ENCODE data around the gene CCDC78. TPM values are rescaled to one million over a fixed set of nuclear protein-coding genes. Genes with fewer than 3 reads are reported as not detected.

Gene CCDC78
- polyA plus RNA-seq, 1 donor from 2014 or later = 10.7 TPM

GRCh38 chr16:718389-718788, 7.9 kb downstream of the CCDC78 start:
- no peak overlapping the region for H3K4me3 ChIP-seq (ENCODE audit: low read length)
- TF ChIP-seq EP300 (conservative IDR thresholded peaks at IDR 0.05; ENCODE audit: poor library complexity, severe bottlenecking) (no peak), RAD21 (conservative IDR thresholded peaks at IDR 0.05) (no peak), CTCF (IDR thresholded peaks at IDR 0.05; ENCODE audit: poor library complexity, severe bottlenecking) (no peak), POLR2AphosphoS5 (IDR thresholded peaks at IDR 0.05) (no peak), EZH2 (IDR thresholded peaks at IDR 0.05; ENCODE audit: borderline replicate concordance, insufficient read depth, low read length, poor library complexity, severe bottlenecking) (no peak), SMC3 (conservative IDR thresholded peaks at IDR 0.05; ENCODE audit: poor library complexity) (no peak), REST (IDR thresholded peaks at IDR 0.05; ENCODE audit: borderline replicate concordance) (no peak), TAF1 (IDR thresholded peaks at IDR 0.05; ENCODE audit: low read depth) (no peak), MXI1 (conservative IDR thresholded peaks at IDR 0.05; ENCODE audit: poor library complexity, severe bottlenecking) (no peak)
- no peaks in the 10 kb centered on the region for H3K27me3 ChIP-seq (ENCODE audit: insufficient read depth, low read depth, low read length)
- H3K9me3 ChIP-seq (ENCODE audit: low read length) = no peaks in the 10 kb centered on the region
- H4K20me1 ChIP-seq (ENCODE audit: insufficient read depth) = no peaks in the 10 kb centered on the region
- H3K79me2 ChIP-seq (replicated peaks; ENCODE audit: insufficient read depth, low read length) = peaks cover 10% of the 10 kb centered on the region
- peak overlapping the region; percentile 90 for H3K9ac ChIP-seq (ENCODE audit: low read length)
- no peak overlapping the region for H3K4me2 ChIP-seq (ENCODE audit: low read length)
- H2AFZ ChIP-seq (ENCODE audit: low read depth, low read length) = no peak overlapping the region
- H3K9me2 ChIP-seq (ENCODE audit: insufficient read depth, low read length) = no peaks in the 10 kb centered on the region
- H3K36me3 ChIP-seq (ENCODE audit: insufficient read depth, low read length) = no peaks in the 10 kb centered on the region
- H3K27ac ChIP-seq (ENCODE audit: low read length) = peak overlapping the region; percentile 89
- H3F3A ChIP-seq (ENCODE audit: insufficient read depth, low read length, poor library complexity, severe bottlenecking) = no peaks in the 10 kb centered on the region

DNA sequence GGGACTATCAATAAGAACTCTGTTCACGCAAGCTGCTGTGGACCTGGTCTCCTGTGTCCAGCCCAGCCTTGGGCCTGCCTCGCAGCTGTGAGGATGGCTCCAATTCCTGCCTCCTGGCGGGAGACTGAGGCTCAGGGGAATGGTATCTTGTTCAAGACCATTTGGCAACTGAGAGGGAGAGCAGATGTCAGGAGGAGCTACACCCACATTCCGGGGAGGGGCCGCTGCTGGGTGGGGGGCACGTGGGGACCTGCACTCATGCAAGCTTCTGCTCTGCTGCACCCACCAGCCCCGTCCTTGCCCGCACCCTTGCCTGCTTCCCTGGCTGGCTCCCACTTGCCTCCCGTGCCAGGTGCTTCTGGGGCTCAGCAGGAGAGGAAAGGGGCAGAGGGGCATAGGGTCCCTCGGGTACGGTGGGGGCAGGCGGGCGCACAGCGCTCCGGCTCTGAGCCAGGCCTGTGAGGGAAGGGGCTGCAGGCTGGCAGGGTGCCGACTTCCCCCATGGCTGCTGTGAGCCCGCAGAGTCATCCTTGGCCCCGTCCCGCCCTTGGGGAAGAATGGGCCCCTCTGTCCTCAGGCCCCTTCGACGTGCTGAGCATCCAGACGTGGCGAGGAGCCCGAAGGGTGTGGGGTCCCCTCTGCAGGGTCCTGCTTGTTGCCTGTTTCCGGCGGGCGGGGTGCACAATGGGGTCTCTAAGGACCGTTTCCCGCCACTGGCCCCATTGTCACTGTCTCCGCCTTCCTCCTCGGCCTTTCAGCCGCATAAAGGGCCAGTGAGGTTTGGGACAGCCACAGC, 8.6 kb downstream of the CCDC78 start:
- Histone ChIP-seq H3K36me3 (ENCODE audit: insufficient read depth, low read length) (no peaks in the 10 kb centered on the region), H3K27me3 (ENCODE audit: insufficient read depth, low read depth, low read length) (no peaks in the 10 kb centered on the region), H3K4me3 (ENCODE audit: low read length) (no peak overlapping the region), H3K27ac (ENCODE audit: low read length) (no peak overlapping the region), H3K4me2 (ENCODE audit: low read length) (no peak overlapping the region), H3F3A (ENCODE audit: insufficient read depth, low read length, poor library complexity, severe bottlenecking) (no peaks in the 10 kb centered on the region), H3K9me3 (ENCODE audit: low read length) (no peaks in the 10 kb centered on the region), H3K79me2 (replicated peaks; ENCODE audit: insufficient read depth, low read length) (peaks cover 10% of the 10 kb centered on the region), H2AFZ (ENCODE audit: low read depth, low read length) (no peak overlapping the region), H3K9me2 (ENCODE audit: insufficient read depth, low read length) (no peaks in the 10 kb centered on the region), H4K20me1 (ENCODE audit: insufficient read depth) (no peaks in the 10 kb centered on the region), H3K9ac (ENCODE audit: low read length) (peak overlapping the region; percentile 90)
- TF ChIP-seq EP300 (conservative IDR thresholded peaks at IDR 0.05; ENCODE audit: poor library complexity, severe bottlenecking) = no peak
- no peak for TF ChIP-seq SMC3 (conservative IDR thresholded peaks at IDR 0.05; ENCODE audit: poor library complexity)
- TF ChIP-seq RAD21 (conservative IDR thresholded peaks at IDR 0.05) = no peak
- TF ChIP-seq MXI1 (conservative IDR thresholded peaks at IDR 0.05; ENCODE audit: poor library complexity, severe bottlenecking) = no peak
- TF ChIP-seq POLR2AphosphoS5 (IDR thresholded peaks at IDR 0.05) = no peak
- no peak for TF ChIP-seq REST (IDR thresholded peaks at IDR 0.05; ENCODE audit: borderline replicate concordance)
- no peak for TF ChIP-seq TAF1 (IDR thresholded peaks at IDR 0.05; ENCODE audit: low read depth)
- TF ChIP-seq EZH2 (IDR thresholded peaks at IDR 0.05; ENCODE audit: borderline replicate concordance, insufficient read depth, low read length, poor library complexity, severe bottlenecking) = no peak
- TF ChIP-seq CTCF (IDR thresholded peaks at IDR 0.05; ENCODE audit: poor library complexity, severe bottlenecking) = no peak

Measured in neural cell (in vitro differentiated cells).